ENCODE measurements around the gene SREBF2.
A peak's percentile ranks its signal among the peaks of the same experiment; 100 is the strongest.

The SREBF2 gene

DNA sequence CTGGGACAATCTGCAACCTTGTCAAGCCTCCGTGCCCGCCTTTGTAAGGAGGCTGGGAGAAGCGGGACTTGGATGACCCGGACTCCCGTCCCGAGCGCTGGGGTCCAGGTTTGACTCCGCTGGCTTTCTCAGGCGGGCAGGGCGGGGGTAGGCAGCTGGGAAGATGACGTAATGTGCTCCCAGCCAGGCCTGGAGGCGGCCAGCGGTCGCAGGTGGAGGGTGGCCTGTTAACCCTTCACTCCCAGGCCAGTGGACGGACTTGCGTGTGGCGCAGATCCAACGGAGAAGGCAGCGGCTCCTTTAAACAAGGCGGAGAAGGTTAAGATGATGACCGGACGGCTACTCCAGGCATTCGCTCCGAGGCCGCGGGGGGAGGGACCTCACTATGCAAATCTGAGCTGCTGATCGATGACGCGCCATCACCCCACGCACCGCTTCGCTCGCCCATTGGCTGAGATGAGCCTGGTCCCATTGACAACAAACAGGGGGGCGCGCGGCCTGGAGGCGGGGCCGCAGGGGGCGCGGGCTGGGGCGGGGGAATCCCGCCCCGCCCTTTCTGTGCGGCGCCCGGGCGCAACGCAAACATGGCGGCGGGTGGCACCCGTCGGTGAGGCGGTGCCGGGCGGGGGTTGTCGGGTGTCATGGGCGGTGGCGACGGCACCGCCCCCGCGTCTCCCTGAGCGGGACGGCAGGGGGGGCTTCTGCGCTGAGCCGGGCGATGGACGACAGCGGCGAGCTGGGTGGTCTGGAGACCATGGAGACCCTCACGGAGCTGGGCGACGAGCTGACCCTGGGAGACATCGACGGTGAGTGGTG lies at the start of gene SREBF2:
TSS of gene SREBF2 (plus strand) at position 553 of the 816 bp plus-strand sequence. CDS start at position 719, 166 bp downstream.
- DNase-seq (ENCODE audit: low read depth) = peak; percentile 99

DNA sequence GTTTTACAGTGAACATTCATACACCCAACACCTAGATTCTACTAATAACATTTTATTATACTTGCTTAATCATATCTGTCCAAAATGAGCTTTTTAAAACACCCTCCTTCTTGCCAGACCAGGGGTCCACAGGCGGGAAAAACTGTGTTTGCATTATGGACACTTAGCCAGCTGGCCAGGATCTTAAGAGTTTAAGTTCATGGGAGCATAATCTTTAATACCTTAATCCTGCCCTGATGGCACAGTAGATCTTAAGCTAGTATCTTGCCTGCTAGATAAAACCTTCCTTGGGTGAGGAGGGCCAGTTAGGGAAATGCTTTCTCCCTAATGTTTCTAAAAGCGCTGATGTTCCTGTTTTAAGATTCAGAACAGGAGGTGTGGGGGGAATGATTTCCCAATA lies 45.6 kb upstream of the SREBF2 start:
- DNase-seq (ENCODE audit: low read depth) = no peak

DNA sequence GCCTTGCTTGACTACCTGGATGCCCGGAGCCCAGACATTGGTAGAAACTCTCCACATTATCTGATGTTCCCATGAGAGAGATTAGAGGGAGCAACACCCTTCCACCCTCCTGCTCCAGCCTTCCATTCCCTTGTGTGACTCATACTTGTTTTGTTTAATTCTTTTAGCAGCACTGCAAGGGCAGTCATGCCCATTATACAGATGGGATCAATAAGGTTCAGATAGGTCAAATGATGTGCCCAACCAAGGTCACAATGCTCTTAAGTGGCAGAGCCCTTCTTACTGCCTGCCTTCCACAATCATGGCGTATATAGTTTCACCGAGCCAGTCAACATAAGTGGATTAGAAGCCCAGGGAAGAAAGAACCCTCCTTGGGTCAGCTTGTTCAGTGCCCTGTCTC lies 39.0 kb upstream of the SREBF2 start:
- no peak for DNase-seq (ENCODE audit: low read depth)

DNA sequence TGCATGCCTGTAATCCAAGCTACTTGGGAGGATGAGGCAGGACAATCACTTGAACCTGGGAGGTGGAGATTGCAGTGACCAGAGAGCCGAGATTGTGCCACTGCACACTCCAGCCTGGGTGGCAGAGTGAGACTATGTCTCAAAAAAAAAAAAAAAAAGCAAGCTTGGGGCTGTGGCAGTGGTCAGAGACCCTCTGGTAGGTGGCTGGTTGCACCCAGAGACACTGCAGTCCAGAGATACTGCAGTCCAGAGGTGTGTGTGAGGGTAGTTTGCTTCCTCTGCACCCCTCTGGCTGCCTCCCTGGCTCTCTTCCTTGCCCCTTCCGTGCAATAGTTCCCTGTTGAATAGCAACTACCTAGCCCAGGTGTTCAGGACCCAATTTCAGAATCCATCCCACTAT lies 34.2 kb upstream of the SREBF2 start:
- DNase-seq (ENCODE audit: low read depth) = no peak

DNA sequence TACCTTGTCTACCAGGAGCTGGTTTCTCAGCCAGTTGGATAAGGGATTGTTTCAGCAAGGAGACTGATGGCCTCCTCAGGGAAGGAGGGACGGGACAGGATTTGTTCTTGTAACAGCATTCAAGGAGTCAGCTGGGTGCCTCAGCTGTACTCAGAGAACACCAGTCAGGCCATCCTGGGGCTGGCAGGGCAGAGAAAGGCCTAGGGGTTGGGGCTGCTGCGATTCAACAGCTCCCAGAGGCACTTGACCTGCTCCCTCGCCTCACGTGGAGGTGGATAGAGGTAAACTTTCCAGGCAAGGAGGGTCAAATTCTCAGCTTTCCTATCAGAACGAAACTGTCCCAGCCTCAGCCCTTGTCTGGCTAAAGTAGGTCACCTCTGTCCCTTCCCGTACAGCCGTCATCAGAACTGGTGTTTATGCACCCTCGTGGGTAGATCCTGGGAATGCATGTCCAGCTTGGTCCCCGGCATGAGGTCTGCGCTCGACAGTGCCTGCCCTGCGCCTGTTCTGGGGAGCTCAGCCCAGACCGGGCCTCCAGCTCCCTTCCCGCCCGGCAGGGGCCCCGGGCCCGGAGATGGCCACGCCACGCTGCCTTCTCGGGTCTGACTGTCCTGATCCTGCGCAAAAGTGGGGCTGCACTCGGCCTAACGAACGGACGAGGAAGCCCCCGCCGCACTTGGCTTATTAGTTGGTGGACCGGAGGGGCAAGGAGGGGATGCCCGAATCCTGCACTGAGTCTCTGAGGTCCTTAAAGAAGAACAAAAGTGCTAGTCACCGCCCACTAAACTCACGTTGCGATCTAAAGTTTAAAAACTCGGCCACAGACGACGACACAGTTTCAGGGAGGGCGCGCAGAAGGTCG lies 33.2 kb upstream of the SREBF2 start:
- DNase-seq (ENCODE audit: low read depth) = no peak

DNA sequence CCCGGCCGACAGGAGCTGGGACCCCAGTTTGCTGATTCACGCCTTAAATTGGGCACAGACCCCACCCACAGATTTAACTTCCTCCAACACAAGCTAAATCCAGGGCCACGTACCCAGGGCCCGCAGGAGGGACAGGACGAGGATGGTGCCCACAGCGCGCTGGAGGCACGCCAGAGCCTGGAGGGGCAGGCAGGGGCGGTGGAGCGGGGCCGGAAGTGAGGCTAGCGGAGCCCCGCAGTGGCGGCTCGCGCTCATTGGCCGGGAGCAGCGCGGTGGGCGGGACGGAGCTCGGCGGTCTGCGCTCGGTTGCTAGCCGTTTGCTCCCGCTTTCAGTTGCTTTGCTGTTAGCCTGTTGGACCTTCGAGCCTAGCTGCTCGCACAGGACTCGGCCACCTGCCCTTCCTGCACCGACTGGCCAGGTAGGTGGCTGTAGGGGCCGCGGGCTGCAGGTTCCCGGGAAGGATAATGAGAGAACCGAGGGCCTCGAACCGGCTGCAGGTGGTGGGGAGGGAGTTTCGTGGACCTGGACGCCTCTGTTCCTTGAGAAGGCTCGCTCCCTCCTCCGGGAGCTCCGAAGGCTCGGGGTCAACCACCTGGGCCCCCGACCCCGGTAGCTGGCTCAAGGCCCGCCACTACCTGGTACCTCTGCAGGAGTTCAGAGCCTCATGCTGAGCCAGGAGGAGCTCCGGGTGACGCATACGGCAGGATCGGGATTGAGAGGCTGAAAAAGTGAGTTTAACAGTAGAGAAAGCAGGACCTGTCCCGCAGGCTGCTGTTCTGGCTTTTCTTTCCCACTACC lies 32.4 kb upstream of the SREBF2 start, which contains the start of gene CCDC134:
TSS of gene CCDC134 (plus strand) at position 332 of the 799 bp plus-strand sequence. CDS start 8,212 bp downstream, outside the sequence.
- peak; percentile 28 for DNase-seq (ENCODE audit: low read depth)

DNA sequence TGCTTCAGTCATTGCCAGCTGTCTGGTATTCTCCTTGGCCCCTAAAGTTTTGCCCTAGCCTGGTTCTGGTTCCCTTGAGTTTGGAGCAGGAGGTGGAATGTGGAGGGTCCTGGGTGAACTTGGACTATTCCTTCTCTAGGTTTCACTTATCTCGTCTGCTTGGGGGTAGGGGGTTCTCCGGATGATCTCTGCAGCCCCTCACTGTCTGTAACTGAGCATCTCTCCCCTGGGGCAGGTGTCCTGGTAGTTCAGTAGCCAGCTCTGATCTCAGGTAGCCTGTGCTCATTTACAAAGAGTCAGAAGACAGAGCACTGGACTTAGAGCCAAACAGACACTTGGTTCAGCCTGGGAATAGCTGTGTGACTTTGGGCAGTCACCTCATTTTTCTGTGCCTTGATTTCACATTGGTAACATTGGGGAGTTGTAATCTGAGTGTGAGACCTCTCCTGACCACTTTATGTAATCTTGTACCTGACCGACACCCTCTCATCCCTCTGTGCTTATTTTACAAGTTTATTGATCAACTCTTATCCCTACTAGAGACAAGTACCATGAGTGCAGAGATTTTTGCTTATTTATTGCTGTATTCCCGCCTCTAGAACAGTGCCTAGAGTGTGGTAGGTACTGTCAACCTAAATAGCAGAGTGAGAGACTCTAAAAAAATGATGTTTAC lies 31.6 kb upstream of the SREBF2 start:
- DNase-seq (ENCODE audit: low read depth) = no peak

DNA sequence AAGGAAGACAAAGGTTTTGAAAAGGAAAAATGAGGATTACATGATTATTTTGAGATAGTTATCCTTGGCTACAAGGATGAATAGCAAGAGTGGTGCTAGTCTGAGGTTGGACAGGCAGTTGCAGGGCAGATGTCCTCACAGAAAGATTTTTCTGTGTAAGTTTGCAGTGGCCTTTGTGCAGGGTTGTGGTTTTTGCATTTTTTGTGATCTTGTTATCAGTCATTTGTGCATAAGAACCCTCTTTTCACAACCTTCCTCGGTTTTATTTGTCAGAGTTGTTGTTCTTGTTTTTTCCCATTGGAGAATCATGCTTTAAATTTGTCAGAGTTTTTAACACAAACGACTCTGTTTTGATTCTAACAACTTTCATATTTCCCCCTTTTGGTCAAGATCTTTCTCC lies 31.0 kb upstream of the SREBF2 start:
- DNase-seq (ENCODE audit: low read depth) = no peak

DNA sequence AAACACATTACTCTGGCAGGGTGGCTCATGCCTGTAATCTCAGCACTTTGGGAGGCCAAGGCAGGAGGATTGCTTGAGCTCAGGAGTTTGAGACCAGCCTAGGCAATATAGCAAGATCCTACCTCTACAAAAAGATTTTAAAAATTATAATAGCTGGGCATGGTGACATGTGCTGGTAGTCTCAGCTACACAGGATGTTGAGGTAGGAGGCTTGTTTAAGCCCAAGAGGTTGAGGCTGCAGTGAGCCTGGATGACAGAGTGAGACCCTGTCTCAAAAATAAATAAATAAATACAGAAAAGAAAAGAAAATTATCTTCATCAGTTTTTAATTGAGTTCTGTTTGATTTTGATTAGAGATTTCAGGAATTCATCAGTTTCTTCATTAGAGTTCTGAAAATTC lies 27.3 kb upstream of the SREBF2 start:
- DNase-seq (ENCODE audit: low read depth) = no peak

DNA sequence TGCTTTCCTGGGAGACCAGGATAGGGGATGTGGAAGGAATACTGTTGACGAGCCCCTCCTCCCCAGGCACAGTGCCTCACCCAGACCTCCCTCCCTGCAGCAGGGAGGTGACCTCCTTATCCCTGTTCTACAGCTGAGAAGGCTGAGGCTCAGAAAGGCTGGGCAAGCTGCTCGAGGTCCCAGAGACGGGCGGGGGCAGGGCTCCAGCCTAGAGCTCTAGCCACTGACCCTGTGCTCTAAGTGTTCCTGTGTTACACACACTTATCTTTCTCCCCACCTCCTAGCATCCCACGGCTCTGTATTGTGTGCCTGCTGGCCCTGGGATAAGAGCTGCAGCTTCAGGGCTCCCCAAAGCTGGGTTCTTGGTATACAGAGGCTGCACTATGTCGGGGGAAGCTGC lies 24.5 kb upstream of the SREBF2 start:
- no peak for DNase-seq (ENCODE audit: low read depth)

DNA sequence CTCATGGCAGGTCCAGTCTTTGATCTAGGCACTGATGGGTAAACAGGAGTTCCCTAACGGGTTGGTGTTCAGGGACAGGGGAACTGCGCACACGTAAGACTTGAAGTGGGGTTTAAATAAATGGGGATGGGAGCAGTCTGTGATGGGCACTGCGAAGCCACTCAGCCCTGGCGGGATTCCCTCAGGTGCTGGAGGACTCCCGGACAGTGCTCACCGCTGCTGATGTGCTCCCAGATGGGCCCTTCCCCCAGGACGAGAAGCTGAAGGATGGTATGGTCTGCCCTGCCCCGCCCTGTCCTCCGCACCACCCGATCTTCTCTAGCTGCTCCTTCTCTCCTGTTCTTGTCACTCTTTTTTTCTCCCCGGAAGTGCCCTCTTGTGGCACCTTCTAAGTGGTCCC lies 22.9 kb upstream of the SREBF2 start:
- DNase-seq (ENCODE audit: low read depth) = no peak

DNA sequence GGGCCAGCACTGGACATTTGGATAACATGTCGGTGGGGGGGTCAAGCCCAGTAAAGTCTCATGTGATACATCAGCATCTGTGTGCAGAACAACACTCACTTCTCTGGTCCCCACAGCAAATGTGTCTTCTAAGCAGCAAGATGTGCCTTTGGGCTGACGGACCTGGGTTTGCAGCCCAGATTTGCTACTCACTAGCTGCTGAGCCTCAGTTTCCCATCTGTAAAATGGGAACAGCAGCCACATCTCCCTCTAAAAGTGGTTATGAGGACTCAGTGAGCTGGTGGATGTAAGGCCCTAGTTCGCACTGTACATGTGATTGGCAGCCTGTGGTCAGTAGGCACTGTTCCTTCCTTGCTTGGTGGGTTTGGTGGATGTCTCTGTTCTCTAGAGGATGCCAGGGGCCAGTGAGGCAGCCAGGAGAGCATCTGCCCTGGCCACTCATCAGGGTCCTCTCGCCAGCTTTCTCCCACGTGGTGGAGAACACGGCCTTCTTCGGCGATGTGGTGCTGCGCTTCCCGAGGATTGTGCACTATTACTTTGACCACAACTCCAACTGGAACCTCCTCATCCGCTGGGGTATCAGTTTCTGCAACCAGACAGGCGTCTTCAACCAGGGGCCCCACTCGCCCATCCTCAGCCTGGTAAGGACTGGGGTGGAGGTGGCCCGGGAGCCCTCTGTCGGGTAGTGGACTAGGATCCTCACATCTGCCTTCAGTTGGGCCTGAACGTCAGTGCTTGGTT lies 19.9 kb upstream of the SREBF2 start:
- DNase-seq (ENCODE audit: low read depth) = no peak

DNA sequence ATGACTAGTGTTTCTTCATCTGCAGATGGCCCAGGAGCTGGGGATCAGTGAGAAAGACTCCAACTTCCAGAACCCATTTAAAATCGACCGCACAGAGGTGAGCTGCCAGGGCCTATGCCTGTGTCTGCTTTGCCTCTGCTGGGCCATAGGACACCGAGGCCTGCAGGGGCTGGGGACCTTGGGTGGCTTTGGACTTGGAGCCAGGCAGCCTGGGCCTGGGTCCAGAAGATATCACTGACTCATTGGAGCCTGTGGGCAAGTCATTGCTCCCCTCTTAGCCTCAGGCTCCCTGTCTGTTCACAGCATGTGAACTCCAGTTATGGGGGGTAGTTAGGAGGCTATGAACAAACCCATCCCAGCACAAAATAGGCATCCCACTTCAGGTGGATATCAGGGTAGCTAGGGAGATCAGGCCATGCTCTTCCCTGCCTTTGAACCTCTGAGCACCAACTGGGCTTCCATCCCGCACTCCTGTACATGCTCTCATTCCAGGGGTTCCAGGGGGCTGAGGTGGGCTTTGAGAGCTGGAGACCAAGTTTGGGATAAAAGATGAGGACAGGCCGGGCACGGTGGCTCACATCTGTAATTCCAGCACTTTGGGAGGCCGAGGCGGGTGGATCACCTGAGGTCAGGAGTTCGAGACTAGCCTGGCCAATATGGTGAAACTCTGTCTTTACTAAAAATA lies 19.0 kb upstream of the SREBF2 start:
- no peak for DNase-seq (ENCODE audit: low read depth)

DNA sequence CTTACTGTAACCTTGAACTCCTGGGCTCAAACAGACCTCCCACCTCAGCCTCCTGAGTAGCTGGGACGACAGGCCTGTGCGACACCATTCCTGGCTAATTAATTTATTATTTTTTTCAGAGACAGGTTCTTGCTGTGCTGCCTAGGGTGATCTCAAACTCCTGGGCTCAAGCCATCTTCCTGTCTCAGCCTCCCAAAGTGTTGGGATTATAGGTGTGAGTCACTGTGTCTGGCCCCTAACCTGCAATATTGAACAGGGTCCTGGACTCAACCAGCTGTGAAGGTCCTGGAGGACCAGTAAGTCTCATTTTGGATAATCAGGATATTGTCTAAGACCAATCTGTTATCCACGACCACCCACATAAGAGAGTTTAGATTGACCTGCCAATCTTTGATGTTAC lies 17.2 kb upstream of the SREBF2 start:
- DNase-seq (ENCODE audit: low read depth) = no peak

DNA sequence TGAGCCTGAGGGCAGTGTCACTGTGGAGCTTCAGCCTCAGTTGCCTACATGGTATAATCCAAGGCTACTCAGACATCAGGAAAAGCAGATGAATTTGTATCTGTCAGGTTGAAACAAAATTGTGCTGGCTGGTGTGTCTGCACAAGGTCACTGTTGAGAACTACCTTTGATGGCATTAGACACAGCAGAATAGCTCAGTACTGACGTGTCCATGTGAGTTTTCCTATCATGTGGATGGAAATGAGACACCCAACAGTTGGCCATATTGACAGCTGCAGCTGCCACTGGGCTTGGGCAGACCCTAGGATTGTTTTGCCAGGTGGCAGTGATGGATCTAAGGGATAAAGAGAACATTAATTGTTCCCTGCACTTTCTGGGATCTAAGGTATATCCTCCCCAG lies 16.7 kb upstream of the SREBF2 start:
- no peak for DNase-seq (ENCODE audit: low read depth)

DNA sequence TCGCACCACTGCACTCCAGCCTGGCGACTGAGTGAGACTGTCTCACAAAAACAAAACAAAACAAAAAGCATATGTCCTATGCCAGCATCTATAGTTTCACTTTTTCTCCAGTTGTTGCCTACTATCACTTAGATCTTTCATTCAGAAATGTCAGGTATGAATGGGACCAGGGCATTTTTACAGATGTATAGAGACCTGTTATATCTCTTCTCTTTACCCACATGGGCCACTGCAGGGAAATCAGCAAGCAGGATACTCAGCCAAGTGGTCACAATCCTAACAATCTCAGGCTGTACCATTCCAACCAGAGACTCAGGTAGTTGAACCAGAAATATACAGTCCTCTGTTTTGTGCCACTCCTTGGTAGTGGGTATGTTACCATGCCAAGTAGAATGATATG lies 16.0 kb upstream of the SREBF2 start:
- DNase-seq (ENCODE audit: low read depth) = no peak

DNA sequence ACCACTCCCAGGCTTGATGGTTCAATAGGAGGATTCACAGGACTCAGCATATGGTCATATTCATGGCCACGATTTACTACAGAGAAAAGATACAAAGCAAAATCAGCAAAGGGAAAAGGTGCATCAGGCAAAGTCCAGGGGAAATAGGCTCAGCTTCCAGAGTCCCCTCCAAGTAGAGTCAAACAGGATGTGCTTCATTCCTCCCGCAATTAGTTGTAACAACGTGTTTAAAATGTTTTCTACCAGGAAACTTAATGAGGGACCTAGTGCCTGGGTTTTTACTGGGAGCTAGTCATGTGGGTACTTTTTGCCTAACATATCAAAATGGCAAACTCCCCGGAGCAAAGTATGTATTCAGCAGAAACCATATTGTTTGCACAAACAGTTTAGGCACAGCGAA lies 14.9 kb upstream of the SREBF2 start:
- DNase-seq (ENCODE audit: low read depth) = no peak

DNA sequence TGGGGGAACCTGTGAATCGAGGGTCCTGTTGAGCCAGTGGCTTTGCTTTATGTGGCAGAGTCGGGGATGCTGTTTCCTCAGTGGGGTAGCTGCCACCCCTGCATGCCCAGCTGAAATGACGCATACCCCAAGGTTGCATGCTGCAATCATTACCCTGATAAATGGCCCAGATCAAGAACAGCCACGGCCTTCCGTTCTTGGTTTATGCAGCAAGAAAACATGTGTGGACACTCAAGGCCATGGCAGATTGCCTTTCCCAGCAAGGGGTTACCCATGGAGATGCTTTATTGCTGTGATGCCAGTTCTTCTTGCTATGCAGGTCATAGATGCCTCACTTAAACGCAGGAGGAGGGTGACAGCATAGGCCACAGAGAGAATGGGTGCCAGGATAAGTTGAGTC lies 14.3 kb upstream of the SREBF2 start:
- no peak for DNase-seq (ENCODE audit: low read depth)

DNA sequence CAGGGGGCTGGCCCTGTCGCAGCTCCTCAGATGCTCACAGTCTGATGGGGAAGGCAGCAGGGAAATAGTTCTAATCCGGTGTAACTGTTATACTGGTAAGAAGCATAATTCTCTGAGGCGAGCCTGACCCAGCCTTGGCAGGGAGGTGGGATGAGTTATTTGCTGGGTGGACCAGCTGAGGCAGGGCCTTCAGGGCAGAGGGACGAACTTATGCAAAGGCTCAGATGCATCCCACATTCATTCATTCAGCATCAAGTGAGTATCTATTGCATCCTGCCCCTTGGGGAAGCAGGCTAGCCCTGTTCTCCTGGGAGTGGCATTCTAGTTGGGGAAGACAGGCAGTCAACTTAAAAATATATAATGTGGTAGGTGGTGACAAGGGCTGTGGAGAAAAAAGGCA lies 13.6 kb upstream of the SREBF2 start:
- DNase-seq (ENCODE audit: low read depth) = no peak

DNA sequence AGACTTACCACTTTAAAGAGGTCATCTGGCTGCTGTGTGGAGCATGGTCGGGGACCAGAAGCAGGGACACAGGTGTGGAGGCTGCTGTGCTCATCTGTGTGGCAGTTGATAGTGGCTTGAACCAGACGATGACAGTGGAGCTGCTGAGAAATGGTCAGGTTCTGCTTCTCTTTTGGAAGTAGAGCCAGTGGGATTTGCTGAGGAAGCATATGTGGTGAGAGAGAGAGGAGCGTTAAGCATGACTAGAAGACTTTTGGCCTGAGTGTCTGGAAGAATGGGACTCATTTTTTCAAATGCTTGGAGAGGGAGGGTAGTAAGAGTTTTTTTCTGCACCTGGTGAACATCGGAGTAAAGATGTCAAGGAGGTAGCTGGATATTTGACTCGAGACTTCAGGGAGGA lies 12.5 kb upstream of the SREBF2 start:
- no peak for DNase-seq (ENCODE audit: low read depth)

Data from non-pigmented ciliary epithelial cell (primary cell).